Left lung (tissue), 10 donors: ENCODE measurements around the gene MOBP. TPM values are rescaled to one million over a fixed set of nuclear protein-coding genes. Genes with fewer than 3 reads are reported as not detected.

Experiments
- ATAC-seq: fragments of 200-7000 bp; cut with Tn5 transposase; one replicate; pipeline ENCODE4 v1.9.1; 2020; ENCODE audit warnings: moderate library complexity
- DNase-seq, 4 donors: peaks; one replicate each; pipeline ENCODE4 v3.0.0-alpha.2; 2013 to 2020
- H3K27ac ChIP-seq, 2 donors: fragments of 200-600 bp; sonication (generic) in 1 of 2; one replicate each; pipeline versions ENCODE4 v1.5.0 to v1.8.0; 2020 to 2021
- H3K27me3 ChIP-seq, 2 donors: fragments of 200-600 bp; sonication (generic) in 1 of 2; one replicate each; pipeline versions ENCODE4 v1.5.0 to v1.8.0; 2020 to 2021
- H3K36me3 ChIP-seq, 2 donors: fragments of 200-600 bp; sonication (generic) in 1 of 2; one replicate each; pipeline versions ENCODE4 v1.5.0 to v1.8.0; 2020 to 2021
- H3K4me1 ChIP-seq, 2 donors: fragments of 200-600 bp; one replicate each; pipeline ENCODE4 v1.8.0; 2021
- H3K4me3 ChIP-seq, 2 donors: fragments of 200-600 bp; sonication (generic) in 1 of 2; one replicate each; pipeline versions ENCODE4 v1.5.0 to v1.8.0; 2020 to 2021; ENCODE audit warnings: mild to moderate bottlenecking in 1 of 2
- H3K9me3 ChIP-seq, 2 donors: fragments of 200-600 bp; sonication (generic) in 1 of 2; one replicate each; pipeline versions ENCODE4 v1.5.0 to v1.8.0; 2020 to 2021
- CTCF ChIP-seq, 2 donors: fragments of 200-600 bp; sonication (generic) in 1 of 2; IDR thresholded peaks; one replicate each; pipeline versions ENCODE4 v1.5.0 to v1.8.0; 2021; ENCODE audit warnings: antibody characterized with exemption in 2 of 2
- intact Hi-C, 2 donors: fragments of 100-400 bp; cut with DNase I; formaldehyde crosslinking; loops; one replicate each; pipeline versions ENCODE4 v1.11.2 to v1.14.2; 2022
- polyA plus RNA-seq, 6 donors: library from polyadenylated mRNA; unstranded; fragments of 120-200 nt; gene quantifications; one replicate each; pipeline ENCODE4 v1.2.1, GENCODE V29; 2013; ENCODE audit not compliant: insufficient read length in 6 of 6
- total RNA-seq, 2 donors: library from RNA; stranded (reverse); fragmentation: NEBNext Ultra II Directional; extraction: Animal tissue kit (Norgen Biotek cat#: 25700); gene quantifications; one replicate each; pipeline ENCODE4 v1.2.1, GENCODE V29; 2021
- donor health status: DM: no; HTN: yes; CAD: no.
- donor health status: DM: no; HTN: no; CAD: no.

Gene MOBP
- total and polyA plus RNA-seq, 8 donors, result 0.08 to 0.55 (median 0.18) TPM

- ATAC-seq, result no peak
These were observed 62.1 kb downstream of the MOBP start for GRCh38 chr3:39529577-39529976.

GRCh38 chr3:39531066-39531465 is 63.6 kb downstream of the MOBP start:
- no peaks in the 10 kb centered on the region for H3K36me3 ChIP-seq
- intact Hi-C loops, result no loop called here
- H3K9me3 ChIP-seq, result no peaks in the 10 kb centered on the region
- H3K27ac ChIP-seq, result no peak overlapping the region
- no peaks in the 10 kb centered on the region for H3K4me1 ChIP-seq
- ATAC-seq (no peak), DNase-seq (no peak)
- no peak for TF ChIP-seq CTCF (IDR thresholded peaks at IDR 0.05)
- H3K27me3 ChIP-seq, result no peaks in the 10 kb centered on the region
- H3K4me3 ChIP-seq, result no peak overlapping the region

More at GRCh38 chr3:39529577-39529976, 62.1 kb downstream of the MOBP start:
- no peak for DNase-seq
- Histone ChIP-seq H3K36me3 (no peaks in the 10 kb centered on the region), H3K4me3 (no peak overlapping the region), H3K27me3 (no peaks in the 10 kb centered on the region), H3K9me3 (peaks cover 0 to under 1% of the 10 kb centered on the region in 2 donors), H3K27ac (no peak overlapping the region), H3K4me1 (no peaks in the 10 kb centered on the region)
- TF ChIP-seq CTCF (IDR thresholded peaks at IDR 0.05), result no peak
- intact Hi-C loops, result no loop called here

GRCh38 chr3:39531665-39532064 is 64.2 kb downstream of the MOBP start:
- Histone ChIP-seq H3K36me3 (no peaks in the 10 kb centered on the region), H3K27ac (no peak overlapping the region), H3K4me1 (no peaks in the 10 kb centered on the region), H3K27me3 (no peaks in the 10 kb centered on the region), H3K4me3 (no peak overlapping the region), H3K9me3 (no peaks in the 10 kb centered on the region)
- intact Hi-C loops, result no loop called here
- no peak for TF ChIP-seq CTCF (IDR thresholded peaks at IDR 0.05)
- ATAC-seq (peak; percentile 52), DNase-seq (no peak)

- H3K4me1 ChIP-seq, result no peaks in the 10 kb centered on the region
- intact Hi-C loops, result no loop called here
- no peaks in the 10 kb centered on the region for H3K27me3 ChIP-seq
- H3K36me3 ChIP-seq, result no peaks in the 10 kb centered on the region
- H3K4me3 ChIP-seq, result no peak overlapping the region
- no peak for ATAC-seq
- no peak overlapping the region for H3K27ac ChIP-seq
- no peaks in the 10 kb centered on the region for H3K9me3 ChIP-seq
- no peak for TF ChIP-seq CTCF (IDR thresholded peaks at IDR 0.05)
- no peak for DNase-seq
These were observed 65.3 kb downstream of the MOBP start for GRCh38 chr3:39532777-39533176.

GRCh38 chr3:39533226-39533625 is 65.7 kb downstream of the MOBP start:
- ATAC-seq (no peak), DNase-seq (no peak)
- no peaks in the 10 kb centered on the region for H3K27me3 ChIP-seq
- H3K27ac ChIP-seq, result no peak overlapping the region
- no peaks in the 10 kb centered on the region for H3K4me1 ChIP-seq
- no peaks in the 10 kb centered on the region for H3K9me3 ChIP-seq
- H3K36me3 ChIP-seq, result no peaks in the 10 kb centered on the region
- intact Hi-C loops, result no loop called here
- no peak for TF ChIP-seq CTCF (IDR thresholded peaks at IDR 0.05)
- H3K4me3 ChIP-seq, result no peak overlapping the region
